Measurements from ENCODE around the gene TMEM51.

DNA sequence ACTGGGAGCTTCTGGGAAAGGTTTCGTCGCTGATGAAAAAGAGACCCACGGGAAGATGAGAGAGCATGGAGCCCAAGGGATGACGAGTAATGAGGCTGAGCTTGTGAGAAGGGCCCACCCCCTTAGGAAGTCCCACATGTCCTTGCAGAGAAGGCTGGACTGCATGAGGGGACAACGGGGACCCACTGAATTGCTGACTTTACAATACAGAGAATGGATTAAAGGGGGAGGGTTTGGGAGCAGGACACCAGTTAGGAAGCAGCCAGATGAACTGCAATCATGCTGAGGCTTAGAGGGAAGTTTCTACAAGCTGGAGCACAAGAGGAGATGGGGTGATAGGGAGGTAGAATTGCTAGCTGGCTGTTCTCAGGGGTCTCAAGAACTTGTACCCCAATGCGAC, 5.5 kb upstream of the TMEM51 start:
- TF ChIP-seq REST (IDR thresholded peaks at IDR 0.05; ENCODE audit: insufficient replicate concordance, low read depth) (no peak), POLR2AphosphoS5 (IDR thresholded peaks at IDR 0.05; ENCODE audit: low read depth) (no peak), SPI1 (IDR thresholded peaks at IDR 0.05; ENCODE audit: borderline replicate concordance, low read depth) (no peak)
- TF ChIP-seq, protein P1, sequence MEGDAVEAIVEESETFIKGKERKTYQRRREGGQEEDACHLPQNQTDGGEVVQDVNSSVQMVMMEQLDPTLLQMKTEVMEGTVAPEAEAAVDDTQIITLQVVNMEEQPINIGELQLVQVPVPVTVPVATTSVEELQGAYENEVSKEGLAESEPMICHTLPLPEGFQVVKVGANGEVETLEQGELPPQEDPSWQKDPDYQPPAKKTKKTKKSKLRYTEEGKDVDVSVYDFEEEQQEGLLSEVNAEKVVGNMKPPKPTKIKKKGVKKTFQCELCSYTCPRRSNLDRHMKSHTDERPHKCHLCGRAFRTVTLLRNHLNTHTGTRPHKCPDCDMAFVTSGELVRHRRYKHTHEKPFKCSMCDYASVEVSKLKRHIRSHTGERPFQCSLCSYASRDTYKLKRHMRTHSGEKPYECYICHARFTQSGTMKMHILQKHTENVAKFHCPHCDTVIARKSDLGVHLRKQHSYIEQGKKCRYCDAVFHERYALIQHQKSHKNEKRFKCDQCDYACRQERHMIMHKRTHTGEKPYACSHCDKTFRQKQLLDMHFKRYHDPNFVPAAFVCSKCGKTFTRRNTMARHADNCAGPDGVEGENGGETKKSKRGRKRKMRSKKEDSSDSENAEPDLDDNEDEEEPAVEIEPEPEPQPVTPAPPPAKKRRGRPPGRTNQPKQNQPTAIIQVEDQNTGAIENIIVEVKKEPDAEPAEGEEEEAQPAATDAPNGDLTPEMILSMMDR (IDR thresholded peaks at IDR 0.05; ENCODE audit: insufficient read depth, low read length) = no peak
